Memory B cell (primary cell): ENCODE data around the gene GATAD2A.
"Not testable (repeated sequence)": the region's sequence is repeated elsewhere in the genome, so short reads cannot be mapped to it uniquely, and the experiment has no call there.

Source experiments
- ATAC-seq: fragments of 150-1000 bp; cut with Tn5 transposase; 2 replicates; pipeline ENCODE4 v1.10.0; 2021; ENCODE audit warnings: low read depth, mild to moderate bottlenecking, moderate library complexity
- DNase-seq, 2 donors: peaks; one replicate each; pipeline ENCODE4 v3.0.0; 2022; ENCODE audit warnings: low spot score in 2 of 2
- H3K27ac Mint-ChIP-seq: one replicate; pipeline ENCODE4 v1.8.0; 2022; ENCODE audit warnings: mild to moderate bottlenecking, moderate library complexity, mixed read lengths
- H3K27me3 Mint-ChIP-seq: one replicate; pipeline ENCODE4 v1.8.0; 2022; ENCODE audit warnings: mixed read lengths
- H3K36me3 Mint-ChIP-seq: one replicate; pipeline ENCODE4 v1.8.0; 2022; ENCODE audit warnings: mild to moderate bottlenecking, mixed read lengths
- H3K4me1 Mint-ChIP-seq: one replicate; pipeline ENCODE4 v1.8.0; 2022; ENCODE audit warnings: mixed read lengths
- H3K4me3 Mint-ChIP-seq: one replicate; pipeline ENCODE4 v1.8.0; 2022; ENCODE audit warnings: mild to moderate bottlenecking, moderate library complexity, mixed read lengths
- H3K9me3 Mint-ChIP-seq: one replicate; pipeline ENCODE4 v1.8.0; 2022; ENCODE audit warnings: mixed read lengths

The GATAD2A gene

GRCh38 chr19:19466201-19466600 is 60.7 kb downstream of the GATAD2A start:
- no peak overlapping the region for H3K27ac Mint-ChIP-seq

GRCh38 chr19:19468424-19469050 is 63.1 kb downstream of the GATAD2A start:
- Mint-ChIP-seq H3K4me1 (peaks cover 34% of the 10 kb centered on the region), H3K36me3 (peaks cover 45% of the 10 kb centered on the region), H3K9me3 (peaks cover 10% of the 10 kb centered on the region), H3K27ac (no peak overlapping the region), H3K27me3 (no peaks in the 10 kb centered on the region), H3K4me3 (no peak overlapping the region)
- no peak for ATAC-seq
- DNase-seq, result no peak

More at GRCh38 chr19:19466201-19466600, 60.7 kb downstream of the GATAD2A start:
- Mint-ChIP-seq H3K4me3 (no peak overlapping the region), H3K4me1 (peaks cover 29% of the 10 kb centered on the region), H3K36me3 (peaks cover 45% of the 10 kb centered on the region), H3K27me3 (no peaks in the 10 kb centered on the region), H3K9me3 (peaks cover 10% of the 10 kb centered on the region)
- ATAC-seq (no peak), DNase-seq (no peak)

GRCh38 chr19:19470579-19470978 is 65.1 kb downstream of the GATAD2A start:
- peak overlapping the region; percentile 74 for H3K27ac Mint-ChIP-seq
- ATAC-seq (peak; percentile 30), DNase-seq (no peak)
- peaks cover 10% of the 10 kb centered on the region for H3K9me3 Mint-ChIP-seq
- H3K4me1 Mint-ChIP-seq, result peaks cover 38% of the 10 kb centered on the region
- peaks cover 38% of the 10 kb centered on the region for H3K36me3 Mint-ChIP-seq
- peak overlapping the region; percentile 75 for H3K4me3 Mint-ChIP-seq
- H3K27me3 Mint-ChIP-seq, result no peaks in the 10 kb centered on the region

- Mint-ChIP-seq H3K27ac (peak overlapping the region; percentile 74), H3K4me3 (peak overlapping the region; percentile 70), H3K9me3 (peaks cover 10% of the 10 kb centered on the region), H3K4me1 (peaks cover 41% of the 10 kb centered on the region), H3K36me3 (peaks cover 30% of the 10 kb centered on the region), H3K27me3 (no peaks in the 10 kb centered on the region)
- ATAC-seq, result peak; percentile 73
- no peak for DNase-seq
Measured at GRCh38 chr19:19471682-19472081, 66.2 kb downstream of the GATAD2A start.

GRCh38 chr19:19472106-19472505 is 66.6 kb downstream of the GATAD2A start:
- not testable (repeated sequence) for DNase-seq, H3K9me3 Mint-ChIP-seq, H3K27me3 Mint-ChIP-seq
- peak; percentile 40 for ATAC-seq
- H3K27ac Mint-ChIP-seq, result peak overlapping the region; percentile 74
- H3K4me3 Mint-ChIP-seq, result peak overlapping the region; percentile 70
- H3K4me1 Mint-ChIP-seq, result peaks cover 43% of the 10 kb centered on the region
- H3K36me3 Mint-ChIP-seq, result peaks cover 25% of the 10 kb centered on the region

- Mint-ChIP-seq H3K9me3 (no peaks in the 10 kb centered on the region), H3K4me1 (peaks cover 50% of the 10 kb centered on the region), H3K4me3 (no peak overlapping the region), H3K27ac (peak overlapping the region; percentile 82), H3K36me3 (peaks cover 14% of the 10 kb centered on the region), H3K27me3 (no peaks in the 10 kb centered on the region)
- DNase-seq (no peak), ATAC-seq (no peak)
Measured at GRCh38 chr19:19475015-19475765, 69.7 kb downstream of the GATAD2A start.

GRCh38 chr19:19475849-19476828 is 70.7 kb downstream of the GATAD2A start:
- Mint-ChIP-seq H3K9me3 (no peaks in the 10 kb centered on the region), H3K27ac (peak overlapping the region; percentile 67), H3K4me1 (peaks cover 46% of the 10 kb centered on the region), H3K4me3 (no peak overlapping the region), H3K27me3 (no peaks in the 10 kb centered on the region), H3K36me3 (peaks cover 10% of the 10 kb centered on the region)
- DNase-seq (no peak), ATAC-seq (no peak)

GRCh38 chr19:19477705-19478383 is 72.4 kb downstream of the GATAD2A start:
- H3K27me3 Mint-ChIP-seq, result no peaks in the 10 kb centered on the region
- DNase-seq (no peak), ATAC-seq (no peak)
- H3K27ac Mint-ChIP-seq, result peak overlapping the region; percentile 26
- peaks cover 12% of the 10 kb centered on the region for H3K36me3 Mint-ChIP-seq
- H3K4me3 Mint-ChIP-seq, result no peak overlapping the region
- peaks cover 34% of the 10 kb centered on the region for H3K4me1 Mint-ChIP-seq
- H3K9me3 Mint-ChIP-seq, result no peaks in the 10 kb centered on the region

- H3K4me3 Mint-ChIP-seq, result no peak overlapping the region
- H3K36me3 Mint-ChIP-seq, result peaks cover 11% of the 10 kb centered on the region
- H3K27me3 Mint-ChIP-seq, result no peaks in the 10 kb centered on the region
- H3K4me1 Mint-ChIP-seq, result peaks cover 36% of the 10 kb centered on the region
- ATAC-seq (no peak), DNase-seq (no peak)
- H3K9me3 Mint-ChIP-seq, result no peaks in the 10 kb centered on the region
- peak overlapping the region; percentile 70 for H3K27ac Mint-ChIP-seq
Measured at GRCh38 chr19:19480688-19481087, 75.2 kb downstream of the GATAD2A start.

- H3K36me3 Mint-ChIP-seq, result peaks cover 8% of the 10 kb centered on the region
- no peak for DNase-seq
- H3K4me3 Mint-ChIP-seq, result no peak overlapping the region
- no peaks in the 10 kb centered on the region for H3K27me3 Mint-ChIP-seq
- no peaks in the 10 kb centered on the region for H3K9me3 Mint-ChIP-seq
- no peak for ATAC-seq
- peaks cover 30% of the 10 kb centered on the region for H3K4me1 Mint-ChIP-seq
- H3K27ac Mint-ChIP-seq, result peak overlapping the region; percentile 67
Measured at GRCh38 chr19:19482809-19483596, 77.5 kb downstream of the GATAD2A start.

- H3K27ac Mint-ChIP-seq, result peak overlapping the region; percentile 85
- no peak overlapping the region for H3K4me3 Mint-ChIP-seq
Measured at GRCh38 chr19:19485161-19485997, 79.9 kb downstream of the GATAD2A start.

GRCh38 chr19:19485998-19486290 is 80.5 kb downstream of the GATAD2A start:
- Mint-ChIP-seq H3K4me3 (no peak overlapping the region), H3K27me3 (no peaks in the 10 kb centered on the region), H3K27ac (no peak overlapping the region), H3K36me3 (peaks cover 6% of the 10 kb centered on the region), H3K9me3 (no peaks in the 10 kb centered on the region), H3K4me1 (peaks cover 37% of the 10 kb centered on the region)
- DNase-seq, result no peak
- ATAC-seq, result no peak

More at GRCh38 chr19:19485161-19485997, 79.9 kb downstream of the GATAD2A start:
- peaks cover 6% of the 10 kb centered on the region for H3K36me3 Mint-ChIP-seq
- H3K4me1 Mint-ChIP-seq, result peaks cover 36% of the 10 kb centered on the region
- ATAC-seq, result peak; percentile 33
- H3K9me3 Mint-ChIP-seq, result no peaks in the 10 kb centered on the region
- no peak for DNase-seq
- H3K27me3 Mint-ChIP-seq, result no peaks in the 10 kb centered on the region
